SK-N-SH (cell line): ENCODE data around the gene CRYZL1. TPM values are rescaled to one million over a fixed set of nuclear protein-coding genes. Genes with fewer than 3 reads are reported as not detected.

Source experiments
- CTCF ChIA-PET: fragments of 300-600, 350-600 bp; formaldehyde crosslinking; extraction: SDS; loops from one replicate; lab custom pipeline; 2021; lab: Yijun Ruan, JAX
- POLR2A ChIA-PET: fragments of 350-600 bp; sonication (Branson Sonifier 250); formaldehyde crosslinking; extraction: SDS; loops from one replicate; lab custom pipeline; 2020; ENCODE audit warnings: antibody characterized with exemption, inconsistent platforms; lab: Yijun Ruan, JAX
- DNase-seq: peaks from one replicate; pipeline ENCODE4 v3.0.0; 2012
- H2AFZ ChIP-seq: fragments of 200-600 bp; sonication (generic); 2 replicates; pipeline ENCODE4 v1.8.1; 2016; ENCODE audit warnings: antibody characterized with exemption, mild to moderate bottlenecking, low read depth
- H3F3A ChIP-seq: fragments of 200-600 bp; sonication (generic); replicated peaks from 2 replicates; pipeline ENCODE3; 2016; ENCODE audit warnings: antibody characterized with exemption, mild to moderate bottlenecking; ENCODE audit not compliant: insufficient read depth
- H3K27ac ChIP-seq, 2 experiments: fragments of 200-500 bp in 1 of 2; fragments of 200-600 bp in 1 of 2; sonication (Bioruptor generic) in 1 of 2; sonication (generic), shearing (Covaris generic) in 1 of 2; 2 replicates each; pipeline versions ENCODE4 v1.5.1 to v1.6.1; 2014 to 2016; ENCODE audit warnings: low read depth in 2 of 2, inconsistent platforms in 1 of 2, low read length in 1 of 2, mild to moderate bottlenecking in 1 of 2, mixed read lengths in 1 of 2
- H3K27me3 ChIP-seq: fragments of 200-600 bp; sonication (generic), shearing (Covaris generic); 2 replicates; pipeline ENCODE4 v1.6.1; 2016; ENCODE audit warnings: mixed run types; ENCODE audit not compliant: insufficient read depth
- H3K36me3 ChIP-seq, 2 experiments: fragments of 200-500 bp in 1 of 2; fragments of 200-600 bp in 1 of 2; sonication (Bioruptor generic) in 1 of 2; sonication (generic) in 1 of 2; replicated peaks in 1 of 2; 2 replicates each; pipeline versions ENCODE3 to v1.5.1; 2014 to 2016; ENCODE audit warnings: low read length in 1 of 2, mild to moderate bottlenecking in 1 of 2; ENCODE audit not compliant: insufficient read depth in 2 of 2, control insufficient read depth in 1 of 2
- H3K4me1 ChIP-seq, 2 experiments: fragments of 200-500 bp in 1 of 2; fragments of 200-600 bp in 1 of 2; sonication (Bioruptor generic) in 1 of 2; sonication (generic), shearing (Covaris generic) in 1 of 2; 2 replicates each; pipeline versions ENCODE4 v1.5.1 to v1.6.1; 2014 to 2016; ENCODE audit warnings: low read depth in 1 of 2, low read length in 1 of 2, mixed run types in 1 of 2; ENCODE audit not compliant: insufficient read depth in 2 of 2, control insufficient read depth in 1 of 2
- H3K4me2 ChIP-seq: fragments of 200-600 bp; sonication (generic), shearing (Covaris generic); 2 replicates; pipeline ENCODE4 v1.6.1; 2017; ENCODE audit warnings: mixed run types
- H3K4me3 ChIP-seq, 2 experiments: fragments of 200-500 bp in 1 of 2; fragments of 200-600 bp in 1 of 2; sonication (Bioruptor generic) in 1 of 2; sonication (generic), shearing (Covaris generic) in 1 of 2; 2 replicates each; pipeline versions ENCODE4 v1.5.1 to v1.8.1; 2014 to 2016; ENCODE audit warnings: low read depth in 2 of 2, inconsistent platforms in 1 of 2, low read length in 1 of 2, mild to moderate bottlenecking in 1 of 2, mixed read lengths in 1 of 2, moderate library complexity in 1 of 2
- H3K79me2 ChIP-seq: fragments of 200-600 bp; sonication (generic); 2 replicates; pipeline ENCODE4 v1.8.1; 2017; ENCODE audit warnings: mild to moderate bottlenecking; ENCODE audit not compliant: insufficient read depth
- H3K9ac ChIP-seq: fragments of 200-600 bp; sonication (generic); 2 replicates; pipeline ENCODE4 v1.6.1; 2017; ENCODE audit warnings: mixed run types
- H3K9me2 ChIP-seq: fragments of 200-600 bp; sonication (generic); 2 replicates; pipeline ENCODE4 v1.6.1; 2017; ENCODE audit warnings: mixed run types
- H3K9me3 ChIP-seq: fragments of 200-600 bp; sonication (generic); 2 replicates; pipeline ENCODE4 v1.6.1; 2017; ENCODE audit warnings: mixed run types, mild to moderate bottlenecking, moderate library complexity
- H4K20me1 ChIP-seq: fragments of 200-600 bp; sonication (generic); 2 replicates; pipeline ENCODE4 v1.6.1; 2017; ENCODE audit warnings: mild to moderate bottlenecking, mixed run types; ENCODE audit not compliant: insufficient read depth
- CHD2 ChIP-seq: fragments of 150-350 bp; IDR thresholded peaks from 2 replicates; pipeline ENCODE4 v1.6.1; 2018; ENCODE audit warnings: low read length; ENCODE audit not compliant: partially characterized antibody
- ELF1 ChIP-seq: IDR thresholded peaks from 2 replicates; pipeline ENCODE4 v1.4.0; 2012
- EP300 ChIP-seq, 2 experiments: IDR thresholded peaks; 2 replicates each; pipeline versions ENCODE4 v1.4.0 to v1.6.1; 2012; ENCODE audit warnings: borderline replicate concordance in 1 of 2, low read depth in 1 of 2, low read length in 1 of 2
- EZH2phosphoT487 ChIP-seq: fragments of 200-600 bp; sonication (generic); IDR thresholded peaks from 2 replicates; pipeline ENCODE4 v1.6.1; 2017; ENCODE audit warnings: low read depth, mixed run types, mild to moderate bottlenecking, antibody characterized with exemption, moderate library complexity, borderline replicate concordance
- FOSL2 ChIP-seq: IDR thresholded peaks from 2 replicates; pipeline ENCODE4 v1.4.0; 2012; ENCODE audit warnings: low read depth, mild to moderate bottlenecking, moderate library complexity, borderline replicate concordance
- FOXM1 ChIP-seq: IDR thresholded peaks from 2 replicates; pipeline ENCODE4 v1.4.0; 2012; ENCODE audit warnings: low read depth, mild to moderate bottlenecking
- GABPA ChIP-seq: IDR thresholded peaks from 2 replicates; pipeline ENCODE4 v1.4.0; 2012; ENCODE audit warnings: low read depth, mild to moderate bottlenecking
- GATA2 ChIP-seq: sonication (generic); formaldehyde crosslinking; IDR thresholded peaks from 2 replicates; pipeline ENCODE4 v1.5.0; 2020; ENCODE audit warnings: mild to moderate bottlenecking, missing genetic modification reagents
- IRF3 ChIP-seq: fragments of 150-350 bp; IDR thresholded peaks from 2 replicates; pipeline ENCODE4 v1.6.1; 2016; ENCODE audit warnings: mild to moderate bottlenecking, low read depth, low read length
- JUND ChIP-seq: IDR thresholded peaks from 2 replicates; pipeline ENCODE4 v1.4.0; 2012
- MEF2A ChIP-seq: IDR thresholded peaks from 2 replicates; pipeline ENCODE4 v1.4.0; 2012; ENCODE audit warnings: low read depth, borderline replicate concordance
- NFIC ChIP-seq: IDR thresholded peaks from 2 replicates; pipeline ENCODE4 v1.4.0; 2012; ENCODE audit warnings: borderline replicate concordance
- PBX3 ChIP-seq: IDR thresholded peaks from 2 replicates; pipeline ENCODE4; 2012
- POLR2AphosphoS5 ChIP-seq: IDR thresholded peaks from 2 replicates; pipeline ENCODE4 v1.6.1; 2012; ENCODE audit warnings: low read depth, low read length
- RAD21 ChIP-seq: IDR thresholded peaks from 2 replicates; pipeline ENCODE4 v1.6.1; 2012; ENCODE audit warnings: mild to moderate bottlenecking, low read length
- RXRA ChIP-seq: IDR thresholded peaks from 2 replicates; pipeline ENCODE4 v1.4.0; 2012; ENCODE audit warnings: low read depth, mild to moderate bottlenecking, borderline replicate concordance
- SIN3A ChIP-seq: IDR thresholded peaks from 2 replicates; pipeline ENCODE4 v1.6.1; 2012; ENCODE audit warnings: low read depth, mild to moderate bottlenecking, low read length, moderate library complexity, borderline replicate concordance
- TCF12 ChIP-seq: IDR thresholded peaks from 2 replicates; pipeline ENCODE4 v1.4.0; 2012
- TEAD4 ChIP-seq: IDR thresholded peaks from 2 replicates; pipeline ENCODE4 v1.4.0; 2012; ENCODE audit warnings: mild to moderate bottlenecking, borderline replicate concordance; ENCODE audit not compliant: insufficient read depth
- YY1 ChIP-seq: IDR thresholded peaks from 2 replicates; pipeline ENCODE4 v1.4.0; 2012; ENCODE audit warnings: low read depth, mild to moderate bottlenecking
- WGBS: methylation state at CpG from one replicate; pipeline ENCODE4 v1.1.6; 2017; ENCODE audit warnings: low lambda C conversion rate; 5-methylcytosine and 5-hydroxymethylcytosine counted together
- polyA plus RNA-seq, 3 experiments: library from polyadenylated mRNA; depleted of rRNA; stranded (reverse); fragments of >200 nt; gene quantifications; 2 replicates each; pipeline ENCODE4 v1.2.3, GENCODE V29; 2012
- TF ChIP-seq, protein P1 (sequence below): fragments of 200-600 bp; sonication (generic); IDR thresholded peaks from 2 replicates; pipeline ENCODE4 v1.6.1; 2017; ENCODE audit warnings: antibody characterized with exemption, mild to moderate bottlenecking, moderate library complexity
- TF ChIP-seq, protein P2 (sequence below): IDR thresholded peaks from 2 replicates; pipeline ENCODE4 v1.4.0; 2012; ENCODE audit warnings: low read depth, borderline replicate concordance

The CRYZL1 gene
- polyA plus RNA-seq, 1 of the 3 experiments (the other 2 are of a cell fraction), result 26.3 TPM

- Histone ChIP-seq H3K4me3 (no peak overlapping the region), H3K4me1 (no peaks in the 10 kb centered on the region), H3F3A (peaks cover 14% of the 10 kb centered on the region), H3K79me2 (no peaks in the 10 kb centered on the region), H4K20me1 (no peaks in the 10 kb centered on the region), H3K9me2 (no peaks in the 10 kb centered on the region), H3K9ac (no peak overlapping the region), H2AFZ (no peak overlapping the region), H3K4me2 (no peak overlapping the region), H3K27me3 (no peaks in the 10 kb centered on the region), H3K9me3 (no peaks in the 10 kb centered on the region), H3K27ac (no peak overlapping the region), H3K36me3 (peaks cover 35 to 36% of the 10 kb centered on the region in 2 experiments)
- WGBS, result 75% methylated on average over 1 of the region's 1 CpG
- CTCF ChIA-PET, result interaction anchor here (0.6 kb wide), 1 partner anchor 91 kb away, joined by 3 read pairs; no protein-coding TSS in a partner anchor
- no peak for DNase-seq
- POLR2A ChIA-PET, result no interaction called here
- TF ChIP-seq RAD21, result no peak
- no peak for TF ChIP-seq POLR2AphosphoS5
- TF ChIP-seq GATA2 (CRISPR knock-in tag), result no peak
- no peak for TF ChIP-seq CHD2
- TF ChIP-seq NFIC, result no peak
- no peak for TF ChIP-seq TEAD4
- TF ChIP-seq EP300 (IDR thresholded peaks at IDR 0.05; ENCODE audit: borderline replicate concordance in 1 of 2, low read depth in 1 of 2, low read length in 1 of 2), result no peak
- TF ChIP-seq IRF3, result no peak
- no peak for TF ChIP-seq TCF12
- TF ChIP-seq SIN3A, result no peak
- no peak for TF ChIP-seq FOXM1
- TF ChIP-seq FOSL2, result no peak
- TF ChIP-seq ELF1, result no peak
- no peak for TF ChIP-seq RXRA
- TF ChIP-seq GABPA, result no peak
- TF ChIP-seq EZH2phosphoT487, result no peak
- TF ChIP-seq, protein P1, sequence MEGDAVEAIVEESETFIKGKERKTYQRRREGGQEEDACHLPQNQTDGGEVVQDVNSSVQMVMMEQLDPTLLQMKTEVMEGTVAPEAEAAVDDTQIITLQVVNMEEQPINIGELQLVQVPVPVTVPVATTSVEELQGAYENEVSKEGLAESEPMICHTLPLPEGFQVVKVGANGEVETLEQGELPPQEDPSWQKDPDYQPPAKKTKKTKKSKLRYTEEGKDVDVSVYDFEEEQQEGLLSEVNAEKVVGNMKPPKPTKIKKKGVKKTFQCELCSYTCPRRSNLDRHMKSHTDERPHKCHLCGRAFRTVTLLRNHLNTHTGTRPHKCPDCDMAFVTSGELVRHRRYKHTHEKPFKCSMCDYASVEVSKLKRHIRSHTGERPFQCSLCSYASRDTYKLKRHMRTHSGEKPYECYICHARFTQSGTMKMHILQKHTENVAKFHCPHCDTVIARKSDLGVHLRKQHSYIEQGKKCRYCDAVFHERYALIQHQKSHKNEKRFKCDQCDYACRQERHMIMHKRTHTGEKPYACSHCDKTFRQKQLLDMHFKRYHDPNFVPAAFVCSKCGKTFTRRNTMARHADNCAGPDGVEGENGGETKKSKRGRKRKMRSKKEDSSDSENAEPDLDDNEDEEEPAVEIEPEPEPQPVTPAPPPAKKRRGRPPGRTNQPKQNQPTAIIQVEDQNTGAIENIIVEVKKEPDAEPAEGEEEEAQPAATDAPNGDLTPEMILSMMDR, result no peak
- TF ChIP-seq YY1, result no peak
Observed at GRCh38 chr21:33608559-33608958, 33.0 kb downstream of the CRYZL1 start.

DNA sequence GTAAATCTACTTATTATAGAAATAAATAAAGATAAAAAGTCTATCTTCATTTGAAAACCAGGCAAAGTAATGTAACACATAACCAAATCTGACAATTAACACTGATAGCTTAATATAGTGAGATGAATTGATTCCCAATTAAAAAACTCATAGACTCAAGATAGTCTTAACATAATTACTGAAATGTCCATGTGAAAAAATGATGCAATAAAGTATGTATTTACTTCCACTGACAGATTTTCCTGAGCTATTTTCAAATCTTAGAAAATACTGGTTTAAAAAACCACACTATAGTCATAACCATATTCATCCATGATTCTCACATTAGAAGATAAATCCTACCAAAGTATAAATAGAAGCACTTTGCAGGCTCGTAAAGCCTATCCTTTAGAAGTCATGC is 43.5 kb downstream of the CRYZL1 start:
- no peak overlapping the region for H2AFZ ChIP-seq
- H4K20me1 ChIP-seq, result no peaks in the 10 kb centered on the region
- peaks cover 13% of the 10 kb centered on the region for H3F3A ChIP-seq
- 90% methylated on average over 1 of the region's 1 CpG for WGBS
- ChIA-PET CTCF (interaction anchor here (0.6 kb wide), 1 partner anchor 9 kb away, joined by 3 read pairs; no protein-coding TSS in a partner anchor), POLR2A (no interaction called here)
- no peaks in the 10 kb centered on the region for H3K4me1 ChIP-seq
- no peaks in the 10 kb centered on the region for H3K27me3 ChIP-seq
- no peak for DNase-seq
- no peaks in the 10 kb centered on the region for H3K79me2 ChIP-seq
- H3K9ac ChIP-seq, result no peak overlapping the region
- no peak overlapping the region for H3K4me3 ChIP-seq
- no peaks in the 10 kb centered on the region for H3K9me3 ChIP-seq
- H3K4me2 ChIP-seq, result no peak overlapping the region
- no peak overlapping the region for H3K27ac ChIP-seq
- peaks cover 49 to 63% of the 10 kb centered on the region in 2 experiments for H3K36me3 ChIP-seq
- TF ChIP-seq GABPA (no peak), FOSL2 (no peak), MEF2A (no peak), PBX3 (no peak), JUND (no peak)
- TF ChIP-seq, protein P2, sequence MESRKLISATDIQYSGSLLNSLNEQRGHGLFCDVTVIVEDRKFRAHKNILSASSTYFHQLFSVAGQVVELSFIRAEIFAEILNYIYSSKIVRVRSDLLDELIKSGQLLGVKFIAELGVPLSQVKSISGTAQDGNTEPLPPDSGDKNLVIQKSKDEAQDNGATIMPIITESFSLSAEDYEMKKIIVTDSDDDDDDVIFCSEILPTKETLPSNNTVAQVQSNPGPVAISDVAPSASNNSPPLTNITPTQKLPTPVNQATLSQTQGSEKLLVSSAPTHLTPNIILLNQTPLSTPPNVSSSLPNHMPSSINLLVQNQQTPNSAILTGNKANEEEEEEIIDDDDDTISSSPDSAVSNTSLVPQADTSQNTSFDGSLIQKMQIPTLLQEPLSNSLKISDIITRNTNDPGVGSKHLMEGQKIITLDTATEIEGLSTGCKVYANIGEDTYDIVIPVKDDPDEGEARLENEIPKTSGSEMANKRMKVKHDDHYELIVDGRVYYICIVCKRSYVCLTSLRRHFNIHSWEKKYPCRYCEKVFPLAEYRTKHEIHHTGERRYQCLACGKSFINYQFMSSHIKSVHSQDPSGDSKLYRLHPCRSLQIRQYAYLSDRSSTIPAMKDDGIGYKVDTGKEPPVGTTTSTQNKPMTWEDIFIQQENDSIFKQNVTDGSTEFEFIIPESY, result no peak
- H3K9me2 ChIP-seq, result no peaks in the 10 kb centered on the region
